Measurements from ENCODE around the gene ZNF444. TPM values are rescaled to one million over a fixed set of nuclear protein-coding genes. Genes with fewer than 3 reads are reported as not detected.

ZNF444 gene
- total and polyA plus RNA-seq, 2 of the 8 experiments (the other 6 are each of a cell fraction or from before 2014, with no cell fraction given) = 49.5 to 54.5 TPM

GRCh38 chr19:56156768-56157167 lies 15.7 kb downstream of the ZNF444 start:
- Histone ChIP-seq H3K4me3 (ENCODE audit: extremely low read depth in 1 of 4, insufficient read depth in 2 of 4, low read depth in 3 of 4, low read length in 4 of 4) (no peak overlapping the region), H4K20me1 (replicated peaks in 1 of 2; ENCODE audit: control insufficient read depth in 1 of 2, insufficient read depth in 2 of 2, low read length in 2 of 2) (peaks cover 0 to 7% of the 10 kb centered on the region in 2 experiments), H2BK120ac (replicated peaks; ENCODE audit: low read depth, low read length) (no peak overlapping the region), H3K79me2 (ENCODE audit: control insufficient read depth in 1 of 2, insufficient read depth in 2 of 2, low read length in 2 of 2) (peaks cover 0 to 2% of the 10 kb centered on the region in 2 experiments; a peak in 1 of 4 replicates), H3K18ac (ENCODE audit: extremely low read depth, low read length) (no peak overlapping the region), H3K36me3 (ENCODE audit: control insufficient read depth in 2 of 4, insufficient read depth in 4 of 4, low read length in 3 of 4) (peaks cover 3 to 23% (median 12%) of the 10 kb centered on the region in 4 experiments; a peak in 6 of 8 replicates), H3K9me3 (ENCODE audit: insufficient read depth in 2 of 2, low read depth in 1 of 2, low read length in 1 of 2) (no peaks in the 10 kb centered on the region), H3K4ac (replicated peaks; ENCODE audit: insufficient read length, low read depth, low read length) (no peak overlapping the region), H3K4me1 (replicated peaks in 1 of 4; ENCODE audit: control insufficient read depth in 3 of 4, insufficient read depth in 4 of 4, low read length in 3 of 4) (peaks cover 5 to 10% (median 8%) of the 10 kb centered on the region in 4 experiments), H3K27ac (ENCODE audit: low read depth, low read length) (no peak overlapping the region), H4K8ac (ENCODE audit: extremely low read depth, insufficient read depth, low read length) (no peak overlapping the region), H2BK5ac (ENCODE audit: low read depth, low read length) (no peak overlapping the region), H3K56ac (replicated peaks; ENCODE audit: insufficient read length, low read depth, low read length) (no peak overlapping the region), H2BK20ac (ENCODE audit: low read length) (no peak overlapping the region), H3K79me1 (ENCODE audit: low read depth, low read length) (peaks cover 7% of the 10 kb centered on the region), H4K5ac (ENCODE audit: insufficient read length, low read depth, low read length) (no peak overlapping the region), H2AK5ac (ENCODE audit: low read depth, low read length) (no peak overlapping the region), H3K23ac (ENCODE audit: insufficient read length) (no peak overlapping the region), H3K27me3 (replicated peaks in 1 of 4; ENCODE audit: control insufficient read depth in 3 of 4, extremely low read depth in 1 of 4, insufficient read depth in 3 of 4, low read length in 3 of 4) (no peaks in the 10 kb centered on the region), H2AFZ (ENCODE audit: low read length) (no peak overlapping the region), H3K9ac (replicated peaks in 1 of 4; ENCODE audit: extremely low read depth in 1 of 4, low read depth in 3 of 4, low read length in 3 of 4) (no peak overlapping the region), H2BK12ac (ENCODE audit: low read depth, low read length) (no peak overlapping the region), H2BK15ac (ENCODE audit: low read length) (no peak overlapping the region), H3K4me2 (ENCODE audit: insufficient read depth in 1 of 2, low read depth in 2 of 2, low read length in 2 of 2) (no peak overlapping the region), H3K14ac (ENCODE audit: insufficient read length) (no peak overlapping the region), H4K91ac (replicated peaks; ENCODE audit: insufficient read length, low read length) (no peak overlapping the region), H3K23me2 (ENCODE audit: low read depth, low read length) (peaks cover 7% of the 10 kb centered on the region; the same call in 1 of the 2 replicates)
- FAIRE-seq = no peak
- ChIA-PET POLR2A (ENCODE audit: partially characterized antibody) (interaction anchor here (0.9 kb wide), 1 partner anchor 12 kb away, joined by 3 read pairs; no protein-coding TSS in a partner anchor), CTCF (ENCODE audit: partially characterized antibody) (interaction anchor here (0.6 to 7.9 kb wide), 7 partner anchors 11 to 96 kb away, joined by 3 to 137 read pairs (median 4); partner anchors contain the start of gene GALP)
- 96% methylated on average over 10 of the region's 11 CpGs; no CpG with 5 or more reads in 1 of the 2 experiments for WGBS, 2 experiments (ENCODE audit: extremely low coverage in 1 of 2, insufficient coverage in 1 of 2, insufficient read length in 1 of 2, insufficient replicate concordance in 2 of 2, low coverage in 1 of 2, low lambda C conversion rate in 2 of 2, missing lambda C conversion rate in 1 of 2)
- DNase-seq (ENCODE audit: low read depth in 1 of 2, low spot score in 2 of 2) = no peak
- no peak for TF ChIP-seq POU5F1 (IDR thresholded peaks at IDR 0.05; ENCODE audit: low read depth, low read length)
- TF ChIP-seq CBX5 (IDR thresholded peaks at IDR 0.05; ENCODE audit: low read depth, low read length) = no peak
- TF ChIP-seq NANOG (IDR thresholded peaks at IDR 0.05; ENCODE audit: insufficient read depth, low read depth, low read length, poor library complexity, severe bottlenecking) = no peak
- no peak for TF ChIP-seq SIN3A (conservative IDR thresholded peaks at IDR 0.05 in 1 of 2, IDR thresholded peaks at IDR 0.05 in 1 of 2; ENCODE audit: low read depth in 1 of 2, low read length in 2 of 2)
- no peak for TF ChIP-seq TBP (IDR thresholded peaks at IDR 0.05; ENCODE audit: low read depth, low read length)
- TF ChIP-seq TAF1 (IDR thresholded peaks at IDR 0.05; ENCODE audit: low read depth, low read length) = no peak
- TF ChIP-seq GTF2F1 (IDR thresholded peaks at IDR 0.05; ENCODE audit: borderline replicate concordance, low read depth, low read length) = no peak
- no peak for TF ChIP-seq SIRT6 (IDR thresholded peaks at IDR 0.05; ENCODE audit: low read length)
- TF ChIP-seq SP1 (IDR thresholded peaks at IDR 0.05; ENCODE audit: low read depth, low read length) = no peak
- TF ChIP-seq FOSL1 (IDR thresholded peaks at IDR 0.05; ENCODE audit: insufficient read depth, low read depth, low read length) = no peak
- TF ChIP-seq HDAC6 (IDR thresholded peaks at IDR 0.05; ENCODE audit: low read depth, low read length) = no peak
- TF ChIP-seq GABPA (IDR thresholded peaks at IDR 0.05; ENCODE audit: borderline replicate concordance, insufficient read depth, low read length) = no peak
- TF ChIP-seq RAD21 (IDR thresholded peaks at IDR 0.05 in 1 of 2, conservative IDR thresholded peaks at IDR 0.05 in 1 of 2; ENCODE audit: low read depth in 2 of 2, low read length in 2 of 2) = no peak
- TF ChIP-seq TCF12 (IDR thresholded peaks at IDR 0.05; ENCODE audit: low read depth, low read length) = no peak

All from H1 (cell line).